ENCODE data around the gene GBA2. TPM values are rescaled to one million over a fixed set of nuclear protein-coding genes. Genes with fewer than 3 reads are reported as not detected.
A peak's percentile ranks its signal among the peaks of the same experiment; 100 is the strongest.

GBA2 gene
- total RNA-seq, 1 donor, result 31.1 TPM

GRCh38 chr9:35696520-35697215 is 52.4 kb downstream of the GBA2 start:
- Histone ChIP-seq H3K4me1 (ENCODE audit: insufficient read depth, low read length) (peaks cover 13% of the 10 kb centered on the region), H3K4me2 (ENCODE audit: insufficient read depth, low read length) (no peak overlapping the region), H3K79me2 (ENCODE audit: insufficient read depth, low read length) (peaks cover 13% of the 10 kb centered on the region), H3K27ac (ENCODE audit: low read depth, low read length) (peak overlapping the region; percentile 80), H3K4me3 (ENCODE audit: insufficient read depth, low read length) (no peak overlapping the region), H3K27me3 (ENCODE audit: insufficient read depth, low read length) (no peaks in the 10 kb centered on the region), H2AFZ (ENCODE audit: low read length) (no peak overlapping the region), H4K20me1 (ENCODE audit: insufficient read depth, low read length) (peaks cover 33% of the 10 kb centered on the region), H3K9me3 (ENCODE audit: low read depth, low read length) (no peaks in the 10 kb centered on the region), H3K36me3 (ENCODE audit: insufficient read depth, low read length) (peaks cover 62% of the 10 kb centered on the region)
- peak; percentile 81 for DNase-seq (ENCODE audit: insufficient read length, low spot score, missing footprints)
- TF ChIP-seq, protein P1, sequence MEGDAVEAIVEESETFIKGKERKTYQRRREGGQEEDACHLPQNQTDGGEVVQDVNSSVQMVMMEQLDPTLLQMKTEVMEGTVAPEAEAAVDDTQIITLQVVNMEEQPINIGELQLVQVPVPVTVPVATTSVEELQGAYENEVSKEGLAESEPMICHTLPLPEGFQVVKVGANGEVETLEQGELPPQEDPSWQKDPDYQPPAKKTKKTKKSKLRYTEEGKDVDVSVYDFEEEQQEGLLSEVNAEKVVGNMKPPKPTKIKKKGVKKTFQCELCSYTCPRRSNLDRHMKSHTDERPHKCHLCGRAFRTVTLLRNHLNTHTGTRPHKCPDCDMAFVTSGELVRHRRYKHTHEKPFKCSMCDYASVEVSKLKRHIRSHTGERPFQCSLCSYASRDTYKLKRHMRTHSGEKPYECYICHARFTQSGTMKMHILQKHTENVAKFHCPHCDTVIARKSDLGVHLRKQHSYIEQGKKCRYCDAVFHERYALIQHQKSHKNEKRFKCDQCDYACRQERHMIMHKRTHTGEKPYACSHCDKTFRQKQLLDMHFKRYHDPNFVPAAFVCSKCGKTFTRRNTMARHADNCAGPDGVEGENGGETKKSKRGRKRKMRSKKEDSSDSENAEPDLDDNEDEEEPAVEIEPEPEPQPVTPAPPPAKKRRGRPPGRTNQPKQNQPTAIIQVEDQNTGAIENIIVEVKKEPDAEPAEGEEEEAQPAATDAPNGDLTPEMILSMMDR (IDR thresholded peaks at IDR 0.05; ENCODE audit: extremely low read depth, low read depth, low read length), result peak; percentile 92

GRCh38 chr9:35695943-35696401 is 53.1 kb downstream of the GBA2 start:
- Histone ChIP-seq H3K36me3 (ENCODE audit: insufficient read depth, low read length) (peaks cover 55% of the 10 kb centered on the region), H3K27ac (ENCODE audit: low read depth, low read length) (peak overlapping the region; percentile 80), H2AFZ (ENCODE audit: low read length) (no peak overlapping the region), H3K9me3 (ENCODE audit: low read depth, low read length) (no peaks in the 10 kb centered on the region), H3K27me3 (ENCODE audit: insufficient read depth, low read length) (no peaks in the 10 kb centered on the region), H3K4me1 (ENCODE audit: insufficient read depth, low read length) (peaks cover 18% of the 10 kb centered on the region), H3K79me2 (ENCODE audit: insufficient read depth, low read length) (peaks cover 10% of the 10 kb centered on the region), H3K4me2 (ENCODE audit: insufficient read depth, low read length) (no peak overlapping the region), H3K4me3 (ENCODE audit: insufficient read depth, low read length) (no peak overlapping the region), H4K20me1 (ENCODE audit: insufficient read depth, low read length) (peaks cover 30% of the 10 kb centered on the region)
- DNase-seq (ENCODE audit: insufficient read length, low spot score, missing footprints), result peak; percentile 69
- TF ChIP-seq, protein P1 (IDR thresholded peaks at IDR 0.05; ENCODE audit: extremely low read depth, low read depth, low read length), result no peak

DNA sequence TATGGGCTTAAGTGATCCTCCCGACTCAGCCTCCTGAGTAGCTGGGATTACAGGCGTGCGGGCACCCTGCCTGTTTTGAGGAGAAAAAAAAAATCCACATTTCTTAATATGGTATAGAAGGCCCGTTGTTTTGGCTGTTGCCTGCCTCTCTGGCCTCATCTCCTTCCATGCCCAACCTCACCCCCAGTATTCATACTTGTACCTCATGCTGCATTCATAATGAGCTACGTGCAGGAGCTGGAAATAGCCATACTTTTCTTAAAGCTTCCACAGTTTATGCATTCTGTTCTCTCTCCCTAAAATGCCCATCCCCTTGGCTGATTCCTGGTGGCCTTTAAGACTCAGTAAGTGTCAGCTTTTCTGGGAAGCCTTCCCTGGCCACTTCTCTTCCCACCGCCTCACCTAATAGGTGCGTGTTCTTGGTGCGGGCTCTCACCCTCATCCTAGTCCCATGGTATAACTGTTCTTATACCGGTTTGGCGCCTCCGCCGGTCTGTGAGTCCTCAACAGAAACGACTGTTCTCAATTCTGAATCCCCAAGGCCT is 57.2 kb downstream of the GBA2 start:
- Histone ChIP-seq H3K9me3 (ENCODE audit: low read depth, low read length) (no peaks in the 10 kb centered on the region), H3K4me3 (ENCODE audit: insufficient read depth, low read length) (peak overlapping the region; percentile 93), H3K79me2 (ENCODE audit: insufficient read depth, low read length) (peaks cover 29% of the 10 kb centered on the region), H3K4me1 (ENCODE audit: insufficient read depth, low read length) (peaks cover 36% of the 10 kb centered on the region), H3K27ac (ENCODE audit: low read depth, low read length) (peak overlapping the region; percentile 87), H3K27me3 (ENCODE audit: insufficient read depth, low read length) (no peaks in the 10 kb centered on the region), H2AFZ (ENCODE audit: low read length) (no peak overlapping the region), H3K4me2 (ENCODE audit: insufficient read depth, low read length) (peak overlapping the region; percentile 100), H4K20me1 (ENCODE audit: insufficient read depth, low read length) (peaks cover 35% of the 10 kb centered on the region), H3K36me3 (ENCODE audit: insufficient read depth, low read length) (peaks cover 31% of the 10 kb centered on the region)
- TF ChIP-seq, protein P1 (IDR thresholded peaks at IDR 0.05; ENCODE audit: extremely low read depth, low read depth, low read length), result no peak
- peak; percentile 60 for DNase-seq (ENCODE audit: insufficient read length, low spot score, missing footprints)

- no peaks in the 10 kb centered on the region for H3K27me3 ChIP-seq (ENCODE audit: insufficient read depth, low read length)
- peak; percentile 89 for DNase-seq (ENCODE audit: insufficient read length, low spot score, missing footprints)
- H3K79me2 ChIP-seq (ENCODE audit: insufficient read depth, low read length), result peaks cover 34% of the 10 kb centered on the region
- H4K20me1 ChIP-seq (ENCODE audit: insufficient read depth, low read length), result peaks cover 35% of the 10 kb centered on the region
- TF ChIP-seq, protein P1 (IDR thresholded peaks at IDR 0.05; ENCODE audit: extremely low read depth, low read depth, low read length), result no peak
- H3K4me3 ChIP-seq (ENCODE audit: insufficient read depth, low read length), result peak overlapping the region; percentile 93
- no peaks in the 10 kb centered on the region for H3K9me3 ChIP-seq (ENCODE audit: low read depth, low read length)
- peaks cover 40% of the 10 kb centered on the region for H3K4me1 ChIP-seq (ENCODE audit: insufficient read depth, low read length)
- H3K36me3 ChIP-seq (ENCODE audit: insufficient read depth, low read length), result peaks cover 31% of the 10 kb centered on the region
- peak overlapping the region; percentile 87 for H3K27ac ChIP-seq (ENCODE audit: low read depth, low read length)
- H2AFZ ChIP-seq (ENCODE audit: low read length), result peak overlapping the region; percentile 11
- H3K4me2 ChIP-seq (ENCODE audit: insufficient read depth, low read length), result peak overlapping the region; percentile 100
Observed at GRCh38 chr9:35691334-35691650, 57.7 kb downstream of the GBA2 start.

All from osteoblast (primary cell).